ENCODE data around the gene SPTB.

The SPTB gene

DNA sequence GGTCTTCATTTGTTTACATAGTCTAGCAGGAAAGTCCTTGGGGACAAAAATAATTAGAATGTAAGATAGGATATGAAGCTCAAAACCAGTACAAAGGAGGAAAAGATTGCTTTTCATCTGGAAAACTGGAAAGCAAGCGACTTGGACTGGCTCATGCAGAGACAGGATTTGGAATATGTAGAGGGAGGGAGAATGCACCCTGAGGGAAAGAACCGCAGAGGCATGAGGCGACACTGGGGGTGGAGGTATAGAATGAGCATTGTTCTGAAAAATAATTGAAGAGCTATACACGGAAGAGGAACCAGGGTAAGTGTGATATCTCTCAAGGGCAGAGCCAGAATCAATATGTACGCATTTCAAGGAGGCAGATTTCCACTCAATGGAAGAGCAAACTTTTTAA lies 90.0 kb downstream of the SPTB start:
- no peak for DNase-seq (ENCODE audit: low read depth in 2 of 2)

GRCh38 chr14:64788706-64789105 lies 91.0 kb downstream of the SPTB start:
- DNase-seq (ENCODE audit: low read depth in 2 of 2), result no peak

GRCh38 chr14:64787619-64788018 lies 92.1 kb downstream of the SPTB start:
- DNase-seq (ENCODE audit: low read depth in 2 of 2), result no peak

GRCh38 chr14:64786296-64787149 lies 93.2 kb downstream of the SPTB start:
- no peak for DNase-seq (ENCODE audit: low read depth in 2 of 2)

GRCh38 chr14:64784006-64784405 lies 95.7 kb downstream of the SPTB start:
- no peak for DNase-seq (ENCODE audit: low read depth in 2 of 2)

DNA sequence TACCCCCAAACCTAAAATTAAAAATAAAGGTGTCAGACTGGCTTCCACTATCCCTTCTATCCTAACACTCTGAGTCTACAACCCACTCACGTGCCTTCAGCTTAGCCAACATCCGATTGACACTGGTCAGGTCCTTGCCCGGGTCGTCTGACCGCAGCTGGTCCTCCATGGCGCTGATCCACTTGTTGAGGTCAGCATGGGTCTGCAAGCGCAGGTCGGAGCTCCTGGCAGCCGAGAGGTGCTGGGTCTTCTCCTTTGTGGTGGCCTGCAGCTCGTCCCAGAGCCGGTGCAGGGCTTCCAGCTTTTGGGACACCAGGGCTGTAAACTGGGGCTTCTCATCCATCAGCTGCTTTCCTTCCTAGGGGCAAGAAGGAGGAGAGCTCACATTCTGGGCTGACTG lies 97.5 kb downstream of the SPTB start:
- no peak for DNase-seq (ENCODE audit: low read depth in 2 of 2)

GRCh38 chr14:64779472-64779871 lies 100.2 kb downstream of the SPTB start:
- no peak for DNase-seq (ENCODE audit: low read depth in 2 of 2)

GRCh38 chr14:64778104-64778754 lies 101.5 kb downstream of the SPTB start:
- DNase-seq (ENCODE audit: low read depth in 2 of 2), result no peak

DNA sequence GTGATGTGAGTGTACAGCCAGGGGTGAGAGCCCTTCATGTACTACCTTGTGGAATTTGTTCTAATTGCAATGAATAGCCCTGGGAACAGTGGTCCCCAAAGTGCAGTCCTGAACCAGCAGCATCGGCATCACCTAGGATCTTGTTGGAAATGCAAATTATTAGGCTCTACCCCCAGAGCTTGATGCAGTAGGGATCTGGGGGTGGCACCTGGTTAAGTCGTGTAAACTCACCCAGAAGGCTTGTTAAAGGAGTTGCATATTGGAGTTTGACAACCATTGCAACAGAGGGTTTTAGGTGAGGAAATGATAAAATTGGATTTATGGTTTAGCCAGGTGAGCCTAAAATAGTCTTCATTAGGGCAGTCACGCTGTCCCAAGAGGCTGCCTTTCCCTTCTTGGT lies 102.2 kb downstream of the SPTB start:
- no peak for DNase-seq (ENCODE audit: low read depth in 2 of 2)

DNA sequence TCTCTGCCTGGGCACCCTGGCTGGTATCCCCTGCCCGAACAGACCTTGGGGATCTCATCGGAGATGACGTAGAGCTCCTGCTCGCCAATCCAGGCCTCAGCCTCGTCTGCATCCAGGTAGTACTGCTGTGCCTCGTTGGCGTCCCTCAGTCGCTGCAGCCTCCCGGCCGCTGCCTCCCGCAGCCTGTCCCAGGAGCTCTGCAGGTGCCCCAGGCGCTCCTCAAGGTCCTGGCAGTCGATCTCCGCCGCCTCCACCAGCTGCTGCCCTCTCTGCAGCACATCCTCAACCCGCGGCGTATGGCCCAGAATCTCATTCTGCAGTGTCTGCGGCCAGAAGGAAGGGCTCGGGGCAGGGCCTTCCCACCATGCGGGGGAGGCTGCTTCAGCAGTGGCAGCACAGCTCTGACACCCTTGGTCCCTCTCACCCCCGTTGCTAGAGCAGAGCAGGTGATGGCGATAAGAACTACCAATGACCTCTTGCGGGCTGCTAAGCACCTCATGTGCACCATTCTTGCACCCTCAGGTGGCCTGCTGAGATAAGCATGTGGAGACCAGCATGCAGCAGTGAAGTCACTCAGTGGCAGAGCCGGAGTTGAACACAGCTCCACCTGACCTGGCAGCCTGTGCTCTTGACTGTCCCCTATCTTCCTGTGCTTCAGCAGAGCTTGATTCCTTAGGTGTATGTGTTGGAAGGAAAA lies 104.5 kb downstream of the SPTB start:
- DNase-seq (ENCODE audit: low read depth in 2 of 2), result no peak

DNA sequence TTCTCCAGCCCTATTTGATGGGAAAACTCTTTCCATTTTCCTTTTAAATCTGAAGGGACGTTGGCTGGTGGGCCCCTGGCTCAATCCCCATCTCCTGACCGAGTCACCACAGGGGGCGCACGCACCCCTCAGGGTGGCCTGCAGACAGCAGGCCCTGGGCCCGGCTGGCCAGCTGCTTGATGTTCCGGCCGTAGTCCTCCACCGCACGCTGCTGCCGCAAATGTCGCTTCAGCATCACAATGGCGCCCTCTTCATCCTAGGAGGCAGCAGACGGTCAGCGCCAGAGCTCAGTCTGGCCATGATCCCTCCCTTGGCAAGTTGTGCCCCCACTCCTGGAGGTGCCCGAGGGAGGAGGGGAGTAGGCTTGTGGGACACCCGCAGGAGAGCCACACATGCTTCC lies 105.4 kb downstream of the SPTB start:
- no peak for DNase-seq (ENCODE audit: low read depth in 2 of 2)

DNA sequence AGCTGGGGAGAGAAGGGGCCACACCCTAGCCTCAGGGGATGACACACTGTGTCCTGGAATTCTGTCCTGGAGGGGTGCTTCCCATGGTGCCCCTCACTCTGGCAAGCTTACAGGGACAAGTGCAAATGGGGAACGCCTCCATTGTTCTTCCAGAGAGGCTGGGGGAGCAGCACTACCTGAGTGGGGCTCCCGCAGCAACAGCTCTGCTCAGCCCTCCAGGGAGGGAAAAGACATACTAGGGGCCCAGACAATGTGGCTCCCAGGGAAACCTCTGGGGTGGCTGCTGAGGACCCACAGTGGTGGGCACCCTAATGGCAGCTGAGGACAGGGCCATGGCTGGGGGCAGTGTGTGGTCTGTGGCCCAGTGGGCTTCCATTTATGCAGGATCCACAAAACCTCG lies 106.1 kb downstream of the SPTB start:
- no peak for DNase-seq (ENCODE audit: low read depth in 2 of 2)

DNA sequence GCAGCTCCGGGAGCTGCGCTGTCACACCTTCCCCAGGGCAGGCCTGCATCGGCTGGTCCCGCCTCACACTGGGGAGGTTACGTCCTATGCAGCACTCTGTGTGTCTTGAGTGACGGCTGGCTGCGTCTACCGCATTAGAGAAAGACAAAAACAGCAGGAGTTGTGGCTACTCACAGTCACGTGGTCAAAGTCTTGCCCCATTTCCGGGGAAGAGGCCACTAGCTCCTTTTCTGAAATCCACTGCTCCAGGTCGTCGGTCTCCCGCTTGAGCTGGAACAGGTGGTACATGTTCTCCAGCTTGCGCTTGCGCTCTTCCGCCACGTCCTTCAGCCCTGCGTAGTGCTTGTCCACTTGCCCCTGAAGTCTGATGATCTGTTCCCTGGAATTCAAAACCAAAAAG lies 106.7 kb downstream of the SPTB start:
- no peak for DNase-seq (ENCODE audit: low read depth in 2 of 2)

DNA sequence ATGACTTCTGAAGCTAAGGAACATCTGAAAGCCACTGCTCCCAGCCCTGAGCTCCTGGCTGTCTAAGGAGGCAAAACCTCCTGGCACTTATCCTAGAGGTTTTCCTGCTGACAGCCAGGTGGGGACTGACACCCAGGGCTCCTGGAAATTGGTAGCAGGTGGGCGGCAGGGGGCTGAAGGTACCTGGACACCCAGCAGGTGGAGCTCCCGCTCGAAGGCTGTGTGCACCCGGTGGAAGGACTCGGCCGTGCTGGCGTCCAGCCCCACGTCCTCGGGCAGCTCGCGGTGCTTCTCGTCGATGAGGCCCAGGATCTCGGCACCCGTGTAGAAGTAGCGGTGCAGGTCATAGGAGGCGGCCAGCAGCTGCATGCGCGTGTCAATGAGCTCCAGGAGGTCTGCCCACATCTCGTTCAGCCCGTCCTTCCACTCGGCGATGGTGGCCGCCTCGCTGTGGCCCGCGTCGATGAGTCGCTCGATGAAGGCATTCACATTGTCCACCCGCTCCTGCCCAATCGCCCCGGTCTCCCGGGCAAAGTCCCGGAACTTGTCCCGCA lies 107.2 kb downstream of the SPTB start:
- DNase-seq (ENCODE audit: low read depth in 2 of 2), result no peak

DNA sequence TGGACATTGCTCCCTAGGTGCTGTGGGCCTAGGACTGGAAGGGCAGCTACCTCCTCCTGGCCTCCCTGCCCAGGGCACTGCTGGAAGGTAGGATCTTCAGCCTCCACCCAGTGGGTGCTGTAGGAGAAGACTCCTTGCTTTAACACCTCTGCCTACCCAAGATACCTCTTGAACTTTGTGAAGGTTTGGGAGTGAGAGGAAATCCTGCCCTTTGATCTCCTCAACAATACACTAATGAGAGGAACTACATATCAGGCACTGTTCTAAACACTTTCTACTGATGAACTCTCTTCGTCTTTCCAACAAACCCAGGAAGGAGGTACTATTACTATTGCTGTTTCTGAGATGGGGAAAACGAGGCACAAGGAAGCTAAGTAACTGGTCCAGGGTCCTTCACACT lies 108.5 kb downstream of the SPTB start:
- no peak for DNase-seq (ENCODE audit: low read depth in 2 of 2)

GRCh38 chr14:64770751-64771150 lies 109.0 kb downstream of the SPTB start:
- no peak for DNase-seq (ENCODE audit: low read depth in 2 of 2)

DNA sequence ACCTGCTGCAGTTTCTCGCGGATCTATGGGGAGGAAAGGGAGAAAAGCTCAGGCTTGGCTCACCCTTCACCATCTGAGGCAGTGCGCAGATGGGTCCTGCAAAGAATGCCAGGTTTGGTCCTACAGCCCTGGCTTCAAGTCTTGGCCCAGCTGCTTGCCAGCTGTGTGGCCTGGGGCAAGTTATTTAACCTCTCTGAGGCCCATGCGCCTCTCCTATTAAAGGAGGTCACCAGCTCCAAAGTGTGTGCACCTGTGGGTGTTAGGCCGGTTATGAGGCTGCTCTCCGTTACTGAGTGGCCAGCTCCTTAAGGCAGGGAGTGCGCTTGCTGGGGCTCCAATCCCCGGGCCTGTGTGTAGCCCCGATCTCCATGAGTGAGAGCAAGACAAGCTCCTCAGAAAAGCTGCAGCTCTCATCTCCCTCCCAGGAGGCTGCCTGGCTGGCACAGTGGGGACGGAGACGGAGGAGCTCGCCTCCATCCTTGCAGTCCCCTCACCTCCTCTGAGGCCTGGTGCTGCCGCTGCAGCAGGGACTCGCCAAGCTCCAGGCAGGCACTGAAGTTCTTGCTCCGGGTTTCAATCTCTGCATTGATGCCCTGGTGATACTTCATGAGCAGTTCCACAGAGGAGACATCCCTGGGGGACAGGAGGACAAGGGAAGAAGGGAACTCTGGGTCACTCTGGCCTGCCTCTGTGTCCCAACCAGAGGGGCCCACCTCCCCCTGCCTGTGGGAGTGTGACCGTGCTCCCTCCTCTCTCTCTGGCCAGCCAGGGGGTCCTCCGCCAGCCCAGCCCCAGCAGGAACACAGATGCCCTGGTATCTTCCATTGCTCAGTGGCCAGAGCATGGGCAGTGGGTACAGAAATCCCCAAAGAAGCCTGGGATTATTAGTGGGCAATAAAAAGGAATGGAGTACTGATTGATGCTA lies 110.3 kb downstream of the SPTB start:
- no peak for DNase-seq (ENCODE audit: low read depth in 2 of 2)

GRCh38 chr14:64768401-64769095 lies 111.2 kb downstream of the SPTB start:
- DNase-seq (ENCODE audit: low read depth in 2 of 2), result no peak

DNA sequence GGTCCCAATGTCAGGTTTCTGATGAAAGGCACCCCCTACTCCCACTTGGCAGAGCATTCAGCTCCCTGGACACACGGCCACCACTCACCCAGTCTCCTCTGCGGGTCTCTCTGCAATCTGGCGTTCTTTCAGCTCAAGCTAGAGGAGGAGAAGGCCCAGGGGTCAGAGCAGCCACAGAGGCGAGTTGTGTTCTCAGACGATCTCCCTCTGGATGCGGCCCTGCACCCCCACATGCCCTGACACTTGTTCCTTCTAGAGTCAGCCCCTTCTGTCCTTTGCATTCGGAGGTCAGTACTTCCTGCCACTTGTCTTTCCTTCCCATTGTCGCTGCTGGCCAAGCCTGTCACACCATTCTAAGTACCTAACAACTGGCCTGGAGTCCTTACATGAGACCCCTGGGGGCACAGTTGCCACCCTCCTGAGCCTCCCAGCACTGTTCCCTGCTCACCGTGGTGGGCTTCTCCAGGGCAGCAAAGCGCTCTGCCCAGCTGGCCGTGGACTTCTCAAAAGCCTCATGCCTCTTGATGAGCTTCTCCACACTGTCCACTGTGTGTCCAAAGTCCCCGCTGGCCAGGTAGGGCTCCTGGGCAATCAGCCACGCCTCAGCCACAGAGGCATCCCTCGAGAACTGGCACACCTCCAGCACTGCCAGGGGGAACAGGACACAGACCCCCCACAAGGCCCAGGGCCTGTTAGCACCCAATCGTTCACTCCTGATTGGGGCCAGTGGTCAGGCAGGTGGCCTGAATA lies 112.3 kb downstream of the SPTB start:
- DNase-seq (ENCODE audit: low read depth in 2 of 2), result no peak

Measured in stimulated activated CD4-positive, alpha-beta T cell treated with anti-CD3 and anti-CD28 coated beads, Interleukin-4, amount 100 ng/mL, for 48 hours (primary cell).